Measurements from ENCODE around the gene KIRREL3. TPM values are rescaled to one million over a fixed set of nuclear protein-coding genes. Genes with fewer than 3 reads are reported as not detected.

The KIRREL3 gene
- total and polyA plus RNA-seq, 2 of the 4 experiments (the other 2 are of a cell fraction): 10.9 to 15.9 TPM

DNA sequence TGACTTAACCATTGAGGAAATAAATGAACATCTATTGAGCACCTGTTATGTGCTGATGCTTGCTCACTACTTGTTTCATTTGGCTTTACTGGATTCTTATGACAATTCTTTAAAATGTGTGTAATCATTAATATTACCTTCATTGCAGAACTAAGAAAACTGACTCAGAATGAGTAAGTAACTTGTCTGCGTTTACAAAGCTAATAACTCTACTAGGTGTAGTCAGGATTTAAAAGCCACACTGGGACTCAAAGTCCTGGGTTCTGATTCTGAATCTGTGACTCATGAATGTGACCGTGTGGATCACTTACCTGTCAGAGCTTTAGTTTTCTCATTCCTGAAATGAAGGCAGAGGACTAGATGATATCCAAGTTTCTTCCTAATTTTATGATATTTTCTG lies 23.4 kb upstream of the KIRREL3 start:
- no peak overlapping the region for H3K18ac ChIP-seq (ENCODE audit: low read depth, low read length)
- H3K36me3 ChIP-seq (ENCODE audit: control insufficient read depth, insufficient read depth, low read length): no peaks in the 10 kb centered on the region
- H2BK120ac ChIP-seq (ENCODE audit: low read depth, low read length): no peak overlapping the region
- H3K9me1 ChIP-seq (ENCODE audit: insufficient read depth, low read length): no peaks in the 10 kb centered on the region
- no peak overlapping the region for H3K14ac ChIP-seq (replicated peaks; ENCODE audit: low read depth, low read length)
- no peak overlapping the region for H4K5ac ChIP-seq (ENCODE audit: low read depth, low read length)
- intact Hi-C loops (cut with micrococcal nuclease) (no loop called here), dilution Hi-C loops (cut with HindIII; ENCODE audit: low sequenced_read_pairs, unreplicated experiment) (no loop called here), in situ Hi-C loops (cut with MboI; ENCODE audit: low sequenced_read_pairs) (no loop called here)
- no peak overlapping the region for H4K91ac ChIP-seq (ENCODE audit: insufficient read depth, low read depth, low read length)
- H3K27me3 ChIP-seq (ENCODE audit: control insufficient read depth, insufficient read depth, low read length): peaks cover 51% of the 10 kb centered on the region
- H3K9ac ChIP-seq (ENCODE audit: low read depth, low read length): no peak overlapping the region
- no peak overlapping the region for H4K8ac ChIP-seq (ENCODE audit: low read depth in 2 of 2, low read length in 2 of 2)
- ATAC-seq (ENCODE audit: low read depth) (no peak), DNase-seq (no peak)
- no CpG with 5 or more reads among the region's 2 CpGs for WGBS, 2 experiments (ENCODE audit: extremely low coverage in 2 of 2, insufficient read length in 1 of 2)
- H2AK9ac ChIP-seq (replicated peaks; ENCODE audit: low read depth, low read length, poor library complexity): no peak overlapping the region
- no peaks in the 10 kb centered on the region for H3K4me1 ChIP-seq (ENCODE audit: control insufficient read depth, insufficient read depth, low read length)
- H3K56ac ChIP-seq (ENCODE audit: extremely low read depth, insufficient read depth, low read length): no peak overlapping the region
- no peak overlapping the region for H3K4me2 ChIP-seq (ENCODE audit: low read depth, low read length)
- H3K23ac ChIP-seq (ENCODE audit: low read depth, low read length): no peak overlapping the region
- no peak overlapping the region for H3K4me3 ChIP-seq (ENCODE audit: insufficient read depth, low read depth, low read length)
- TF ChIP-seq POLR2A (IDR thresholded peaks at IDR 0.05; ENCODE audit: low read depth, low read length) (no peak), MAZ (IDR thresholded peaks at IDR 0.05; ENCODE audit: borderline replicate concordance, low read depth, low read length) (no peak), CHD1 (IDR thresholded peaks at IDR 0.05; ENCODE audit: low read depth, low read length) (no peak), CEBPB (IDR thresholded peaks at IDR 0.05; ENCODE audit: low read depth, low read length) (no peak)
- TF ChIP-seq, protein P1, sequence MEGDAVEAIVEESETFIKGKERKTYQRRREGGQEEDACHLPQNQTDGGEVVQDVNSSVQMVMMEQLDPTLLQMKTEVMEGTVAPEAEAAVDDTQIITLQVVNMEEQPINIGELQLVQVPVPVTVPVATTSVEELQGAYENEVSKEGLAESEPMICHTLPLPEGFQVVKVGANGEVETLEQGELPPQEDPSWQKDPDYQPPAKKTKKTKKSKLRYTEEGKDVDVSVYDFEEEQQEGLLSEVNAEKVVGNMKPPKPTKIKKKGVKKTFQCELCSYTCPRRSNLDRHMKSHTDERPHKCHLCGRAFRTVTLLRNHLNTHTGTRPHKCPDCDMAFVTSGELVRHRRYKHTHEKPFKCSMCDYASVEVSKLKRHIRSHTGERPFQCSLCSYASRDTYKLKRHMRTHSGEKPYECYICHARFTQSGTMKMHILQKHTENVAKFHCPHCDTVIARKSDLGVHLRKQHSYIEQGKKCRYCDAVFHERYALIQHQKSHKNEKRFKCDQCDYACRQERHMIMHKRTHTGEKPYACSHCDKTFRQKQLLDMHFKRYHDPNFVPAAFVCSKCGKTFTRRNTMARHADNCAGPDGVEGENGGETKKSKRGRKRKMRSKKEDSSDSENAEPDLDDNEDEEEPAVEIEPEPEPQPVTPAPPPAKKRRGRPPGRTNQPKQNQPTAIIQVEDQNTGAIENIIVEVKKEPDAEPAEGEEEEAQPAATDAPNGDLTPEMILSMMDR (conservative IDR thresholded peaks at IDR 0.05; ENCODE audit: low read depth, low read length): no peak
- no peak overlapping the region for H3K4ac ChIP-seq (ENCODE audit: low read depth, low read length)
- H3K79me1 ChIP-seq (ENCODE audit: low read depth in 1 of 2, low read length in 2 of 2): no peaks in the 10 kb centered on the region
- no peaks in the 10 kb centered on the region for H4K20me1 ChIP-seq (ENCODE audit: insufficient read depth, low read length)
- no peak overlapping the region for H2AFZ ChIP-seq (replicated peaks; ENCODE audit: low read length, poor library complexity)
- no peak overlapping the region for H3K27ac ChIP-seq (ENCODE audit: insufficient read depth, low read length)
- ChIA-PET CTCF (no interaction called here), POLR2A (ENCODE audit: unreplicated experiment) (no interaction called here)
- BruUV-seq (replicated peaks): no TSS peak
- no peak overlapping the region for H2AK5ac ChIP-seq (ENCODE audit: low read depth, low read length)
- no peak overlapping the region for H2BK15ac ChIP-seq (ENCODE audit: low read depth, low read length)
- H2BK20ac ChIP-seq (ENCODE audit: low read depth, low read length): no peak overlapping the region
- no peak overlapping the region for H2BK5ac ChIP-seq (ENCODE audit: low read depth, low read length, poor library complexity, severe bottlenecking)
- no peaks in the 10 kb centered on the region for H3K9me3 ChIP-seq (ENCODE audit: control insufficient read depth, insufficient read depth, low read length)

Data from IMR-90 (cell line).